PC-3 (cell line): ENCODE data around the gene ZFPM1. TPM values are rescaled to one million over a fixed set of nuclear protein-coding genes. Genes with fewer than 3 reads are reported as not detected.

Experiments used
- ATAC-seq: fragments of 200-7000 bp; cut with Tn5 transposase; 2 replicates; pipeline ENCODE4 v1.9.1; 2020; ENCODE audit warnings: mild to moderate bottlenecking, moderate library complexity
- BruUV-seq: library from RNA; stranded (reverse); fragments of 400-500 nt; replicated peaks from 2 replicates; lab custom pipeline; 2021; lab: Mats Ljungman, UMichigan
- CTCF ChIA-PET: fragments of 300-600 bp; sonication (Branson Sonifier 250); formaldehyde crosslinking; loops from one replicate; lab custom pipeline; 2022; ENCODE audit warnings: antibody characterized with exemption; lab: Charles Lee
- POLR2A ChIA-PET: fragments of 300-600 bp; sonication (Branson Sonifier 250); formaldehyde crosslinking; loops from one replicate; lab custom pipeline; 2022; ENCODE audit warnings: antibody characterized with exemption; ENCODE audit not compliant: unreplicated experiment; lab: Charles Lee
- DNase-seq: peaks from one replicate; pipeline ENCODE4 v3.0.0-alpha.2; 2015
- H2AFZ ChIP-seq: fragments of 300-600 bp; sonication (generic); 2 replicates; pipeline ENCODE4 v1.6.0; 2016; ENCODE audit warnings: antibody characterized with exemption, low read length
- H3F3A ChIP-seq: fragments of 300-600 bp; sonication (generic); one replicate; pipeline ENCODE4 v1.6.0; 2017; ENCODE audit warnings: antibody characterized with exemption, low read length, control low read depth, mild to moderate bottlenecking; ENCODE audit not compliant: unreplicated experiment
- H3K27ac ChIP-seq: fragments of 300-600 bp; sonication (generic); 2 replicates; pipeline ENCODE4 v1.5.1; 2016; ENCODE audit warnings: mild to moderate bottlenecking, low read length
- H3K27me3 ChIP-seq: fragments of 300-600 bp; sonication (generic); 2 replicates; pipeline ENCODE4 v1.6.1; 2016; ENCODE audit warnings: low read length, mixed read lengths
- H3K36me3 ChIP-seq: fragments of 300-600 bp; sonication (generic); 2 replicates; pipeline ENCODE4 v1.6.1; 2016; ENCODE audit warnings: low read depth, mixed run types, low read length, mixed read lengths
- H3K4me1 ChIP-seq: fragments of 300-600 bp; sonication (generic); 2 replicates; pipeline ENCODE4 v1.5.1; 2016; ENCODE audit warnings: low read length; ENCODE audit not compliant: insufficient read depth
- H3K4me2 ChIP-seq: fragments of 300-600 bp; sonication (generic); 2 replicates; pipeline ENCODE4 v1.6.0; 2016; ENCODE audit warnings: low read length
- H3K4me3 ChIP-seq: fragments of 300-600 bp; sonication (generic); 2 replicates; pipeline ENCODE4 v1.5.1; 2016; ENCODE audit warnings: mild to moderate bottlenecking, low read length, mixed read lengths
- H3K79me2 ChIP-seq: fragments of 300-600 bp; sonication (generic); 2 replicates; pipeline ENCODE4 v1.6.1; 2017; ENCODE audit warnings: low read length, mixed read lengths
- H3K9ac ChIP-seq: fragments of 300-600 bp; sonication (generic); 2 replicates; pipeline ENCODE4 v1.6.0; 2016; ENCODE audit warnings: mild to moderate bottlenecking, low read length
- H3K9me2 ChIP-seq: fragments of 300-600 bp; sonication (generic); replicated peaks from 2 replicates; pipeline ENCODE4 v1.6.1; 2016; ENCODE audit warnings: mixed run types, low read length, mixed read lengths
- H3K9me3 ChIP-seq: fragments of 300-600 bp; sonication (generic); 2 replicates; pipeline ENCODE4 v1.6.1; 2016; ENCODE audit warnings: low read length, mixed read lengths
- H4K20me1 ChIP-seq: fragments of 300-600 bp; sonication (generic); 2 replicates; pipeline ENCODE4 v1.6.1; 2016; ENCODE audit warnings: low read length, mixed read lengths
- EZH2 ChIP-seq: fragments of 300-600 bp; sonication (generic); IDR thresholded peaks from one replicate; pipeline ENCODE4 v1.6.1; 2017; ENCODE audit warnings: antibody characterized with exemption, mild to moderate bottlenecking, low read length; ENCODE audit not compliant: unreplicated experiment
- EZH2phosphoT487 ChIP-seq: fragments of 300-600 bp; sonication (generic); IDR thresholded peaks from 2 replicates; pipeline ENCODE4 v1.6.1; 2018; ENCODE audit warnings: mild to moderate bottlenecking, antibody characterized with exemption, low read length, borderline replicate concordance
- intact Hi-C: fragments of 100-400 bp; cut with micrococcal nuclease; formaldehyde crosslinking; loops from 2 replicates; pipeline ENCODE4 v1.9.0; 2023
- total RNA-seq: library from RNA; depleted of rRNA; stranded (reverse); fragments of >200 nt; gene quantifications from 2 replicates; pipeline ENCODE4 v1.2.3, GENCODE V29; 2014
- TF ChIP-seq, protein P1 (sequence below): fragments of 300-600 bp; sonication (generic); conservative IDR thresholded peaks from 2 replicates; pipeline ENCODE4 v1.5.1; 2017; ENCODE audit warnings: antibody characterized with exemption, low read depth, mild to moderate bottlenecking, low read length

Gene ZFPM1
- total RNA-seq, 1 experiment from 2014 or later, result 4.6 TPM

DNA sequence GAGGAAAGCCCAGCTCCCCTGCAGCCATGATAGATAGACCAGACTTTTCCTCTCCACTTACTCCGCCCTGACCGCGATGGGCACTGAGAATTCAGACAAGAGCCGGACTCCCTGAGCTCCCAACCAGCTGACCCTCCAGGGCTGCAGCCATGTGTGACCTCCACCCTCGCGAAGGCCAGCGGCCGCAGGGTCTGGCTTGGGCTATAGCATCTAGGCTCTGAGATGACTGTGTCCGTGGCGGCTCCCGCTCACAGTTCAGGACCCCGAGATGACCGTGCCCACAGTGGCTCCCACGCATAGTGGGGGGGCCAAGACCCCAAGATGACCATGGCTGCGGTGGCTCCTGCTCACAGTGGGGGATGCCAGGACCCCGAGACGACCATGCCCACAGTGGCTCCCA, 18.0 kb downstream of the ZFPM1 start:
- POLR2A ChIA-PET, result no interaction called here
- no peaks in the 10 kb centered on the region for H4K20me1 ChIP-seq
- DNase-seq, result no peak

DNA sequence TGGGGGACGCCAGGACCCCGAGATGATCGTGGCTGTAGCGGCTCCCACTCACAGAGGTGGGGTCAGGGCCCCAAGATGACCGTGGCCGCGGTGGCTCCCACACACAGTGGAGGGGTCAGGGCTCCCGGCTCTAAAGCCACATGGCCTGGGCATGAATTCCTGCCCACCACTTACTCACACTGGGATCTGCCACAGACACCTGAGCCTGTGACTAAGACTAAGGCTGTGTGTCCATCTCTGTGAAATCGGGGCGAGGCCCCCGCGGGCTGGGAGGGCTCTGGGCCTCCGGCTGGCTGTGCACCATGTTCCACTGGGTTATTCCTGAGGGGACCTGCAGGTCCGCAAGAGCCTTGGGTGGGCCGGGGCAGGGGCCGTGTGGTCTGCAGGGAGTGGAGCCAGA, 18.5 kb downstream of the ZFPM1 start:
- Histone ChIP-seq H3K4me2 (no peak overlapping the region), H3K9me3 (no peaks in the 10 kb centered on the region), H3K27me3 (no peaks in the 10 kb centered on the region), H2AFZ (no peak overlapping the region), H4K20me1 (no peaks in the 10 kb centered on the region), H3K9me2 (no peaks in the 10 kb centered on the region), H3F3A (no peaks in the 10 kb centered on the region), H3K36me3 (no peaks in the 10 kb centered on the region), H3K4me1 (no peaks in the 10 kb centered on the region), H3K9ac (no peak overlapping the region), H3K79me2 (no peaks in the 10 kb centered on the region), H3K4me3 (no peak overlapping the region), H3K27ac (no peak overlapping the region)
- TF ChIP-seq EZH2 (no peak), EZH2phosphoT487 (no peak)
- TF ChIP-seq, protein P1, sequence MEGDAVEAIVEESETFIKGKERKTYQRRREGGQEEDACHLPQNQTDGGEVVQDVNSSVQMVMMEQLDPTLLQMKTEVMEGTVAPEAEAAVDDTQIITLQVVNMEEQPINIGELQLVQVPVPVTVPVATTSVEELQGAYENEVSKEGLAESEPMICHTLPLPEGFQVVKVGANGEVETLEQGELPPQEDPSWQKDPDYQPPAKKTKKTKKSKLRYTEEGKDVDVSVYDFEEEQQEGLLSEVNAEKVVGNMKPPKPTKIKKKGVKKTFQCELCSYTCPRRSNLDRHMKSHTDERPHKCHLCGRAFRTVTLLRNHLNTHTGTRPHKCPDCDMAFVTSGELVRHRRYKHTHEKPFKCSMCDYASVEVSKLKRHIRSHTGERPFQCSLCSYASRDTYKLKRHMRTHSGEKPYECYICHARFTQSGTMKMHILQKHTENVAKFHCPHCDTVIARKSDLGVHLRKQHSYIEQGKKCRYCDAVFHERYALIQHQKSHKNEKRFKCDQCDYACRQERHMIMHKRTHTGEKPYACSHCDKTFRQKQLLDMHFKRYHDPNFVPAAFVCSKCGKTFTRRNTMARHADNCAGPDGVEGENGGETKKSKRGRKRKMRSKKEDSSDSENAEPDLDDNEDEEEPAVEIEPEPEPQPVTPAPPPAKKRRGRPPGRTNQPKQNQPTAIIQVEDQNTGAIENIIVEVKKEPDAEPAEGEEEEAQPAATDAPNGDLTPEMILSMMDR, result no peak
- intact Hi-C loops, result no loop called here
- ChIA-PET POLR2A (no interaction called here), CTCF (no interaction called here)
- ATAC-seq, result peak; percentile 70
- peak; percentile 16 for DNase-seq
- BruUV-seq, result no TSS peak

More for the DNA sequence above, 18.0 kb downstream of the ZFPM1 start:
- no peak for TF ChIP-seq EZH2
- TF ChIP-seq, protein P1, result no peak
- TF ChIP-seq EZH2phosphoT487, result no peak
- Histone ChIP-seq H2AFZ (no peak overlapping the region), H3K27ac (no peak overlapping the region), H3K79me2 (no peaks in the 10 kb centered on the region), H3K27me3 (no peaks in the 10 kb centered on the region), H3F3A (no peaks in the 10 kb centered on the region), H3K4me2 (no peak overlapping the region), H3K9me3 (no peaks in the 10 kb centered on the region), H3K9me2 (no peaks in the 10 kb centered on the region), H3K4me1 (no peaks in the 10 kb centered on the region), H3K9ac (no peak overlapping the region), H3K4me3 (no peak overlapping the region), H3K36me3 (no peaks in the 10 kb centered on the region)
- ATAC-seq, result no peak
- no TSS peak for BruUV-seq
- intact Hi-C loops, result no loop called here
- CTCF ChIA-PET, result no interaction called here

DNA sequence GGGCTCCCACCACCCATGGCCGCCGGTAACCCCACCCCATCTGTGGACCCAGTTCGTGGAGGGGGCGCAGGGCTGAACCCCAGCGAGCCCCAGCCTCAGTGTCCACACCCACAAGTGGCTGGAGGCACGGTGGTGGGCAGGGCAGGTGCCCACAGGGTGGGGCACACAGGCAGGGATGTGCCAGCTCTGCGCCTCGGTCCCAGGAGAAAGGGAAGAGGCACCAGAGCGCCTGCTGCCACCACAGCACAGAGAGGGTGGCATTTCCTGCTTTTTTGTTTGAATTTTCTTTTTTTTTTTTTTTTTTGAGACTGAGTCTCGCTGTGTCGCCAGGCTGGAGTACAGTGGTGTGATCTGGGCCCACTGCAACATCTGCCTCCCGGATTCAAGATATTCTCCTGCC, 19.0 kb downstream of the ZFPM1 start:
- Histone ChIP-seq H2AFZ (no peak overlapping the region), H3F3A (no peaks in the 10 kb centered on the region), H3K4me3 (no peak overlapping the region), H3K9me3 (no peaks in the 10 kb centered on the region), H3K9ac (no peak overlapping the region), H3K27ac (no peak overlapping the region), H3K4me1 (no peaks in the 10 kb centered on the region), H3K27me3 (no peaks in the 10 kb centered on the region), H3K9me2 (no peaks in the 10 kb centered on the region), H4K20me1 (no peaks in the 10 kb centered on the region), H3K4me2 (no peak overlapping the region), H3K79me2 (no peaks in the 10 kb centered on the region), H3K36me3 (no peaks in the 10 kb centered on the region)
- BruUV-seq, result no TSS peak
- CTCF ChIA-PET, result no interaction called here
- POLR2A ChIA-PET, result no interaction called here
- ATAC-seq, result no peak
- intact Hi-C loops, result no loop called here
- DNase-seq, result no peak
- TF ChIP-seq, protein P1, result no peak
- TF ChIP-seq EZH2phosphoT487 (no peak), EZH2 (no peak)
